HG02973 (cell line): ENCODE measurements around the gene DLGAP1.

Experiments used
- ATAC-seq: cut with Tn5 transposase; IDR thresholded peaks from one replicate; pipeline ENCODE4 v1.9.1; 2021; ENCODE audit warnings: moderate library complexity; ENCODE audit not compliant: unreplicated experiment

The DLGAP1 gene

DNA sequence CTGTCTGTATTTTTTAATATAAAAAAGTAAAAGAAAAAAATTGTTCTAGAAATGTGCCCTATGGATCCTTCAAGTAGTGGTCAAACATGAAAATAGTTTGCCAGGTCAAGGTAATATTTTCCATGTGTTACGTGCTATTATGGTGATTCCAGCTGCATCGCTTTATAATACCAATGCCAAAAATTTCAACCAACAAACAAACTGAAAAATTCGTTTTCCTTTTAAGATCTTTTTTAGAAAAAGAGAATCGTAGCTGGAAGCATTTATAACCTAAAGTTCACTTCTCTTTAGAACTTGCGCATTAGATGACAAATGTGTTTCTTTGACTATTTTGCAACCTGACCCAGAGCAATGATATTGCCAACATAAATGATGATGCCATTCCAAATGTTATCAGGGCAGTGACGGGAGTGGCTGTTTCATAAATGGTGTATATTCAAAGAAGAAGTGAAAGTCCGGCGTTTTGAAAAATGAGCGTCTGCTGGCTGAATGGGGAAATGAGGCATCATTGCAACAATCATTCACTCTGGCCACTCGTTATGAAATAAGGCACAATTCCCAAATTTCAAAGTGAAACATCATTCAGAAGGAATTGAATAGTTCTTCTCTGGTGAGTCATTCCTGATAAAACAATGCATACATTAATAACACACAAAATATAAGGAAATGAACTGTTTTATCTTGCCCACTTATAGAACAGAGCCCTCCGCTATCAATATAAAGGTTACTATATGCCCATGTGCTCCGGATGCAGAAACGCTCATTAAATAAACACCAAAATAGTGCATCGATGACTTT lies 707.7 kb downstream of the DLGAP1 start:
- no peak for ATAC-seq

DNA sequence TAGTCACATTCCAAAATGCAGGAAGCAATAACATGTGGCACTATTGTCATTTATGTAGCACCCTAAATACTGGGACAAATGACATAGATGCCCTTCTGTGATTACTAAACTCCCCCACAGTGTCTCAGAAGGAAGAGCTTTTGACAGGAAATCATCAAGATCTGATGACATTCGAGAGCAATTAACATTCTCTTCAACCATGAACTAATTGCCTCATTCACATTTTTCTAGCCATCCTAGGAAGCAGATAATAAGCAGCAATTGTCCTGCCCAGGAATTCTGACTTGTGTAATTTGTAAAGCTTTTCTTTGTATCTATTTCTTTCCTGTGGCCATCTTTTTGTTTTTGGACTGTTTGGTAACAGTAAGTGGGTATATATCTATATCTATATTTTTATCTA lies 712.6 kb downstream of the DLGAP1 start:
- ATAC-seq, result no peak

DNA sequence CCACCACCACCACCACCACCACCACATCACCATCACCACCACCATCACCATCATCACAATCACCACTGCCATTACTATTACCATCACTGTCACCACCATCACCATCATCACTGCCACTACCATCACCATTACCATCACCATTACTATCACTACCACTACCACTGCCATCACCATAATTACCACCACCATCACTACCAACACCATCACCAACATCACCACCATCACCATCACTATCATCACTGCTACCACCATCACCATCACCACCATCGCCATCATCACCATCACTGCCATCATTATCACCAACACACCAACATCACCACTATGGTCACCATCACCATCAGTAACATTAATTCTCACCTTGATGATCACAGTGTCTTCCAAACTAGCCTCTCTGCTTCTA lies 713.8 kb downstream of the DLGAP1 start:
- ATAC-seq, result no peak

DNA sequence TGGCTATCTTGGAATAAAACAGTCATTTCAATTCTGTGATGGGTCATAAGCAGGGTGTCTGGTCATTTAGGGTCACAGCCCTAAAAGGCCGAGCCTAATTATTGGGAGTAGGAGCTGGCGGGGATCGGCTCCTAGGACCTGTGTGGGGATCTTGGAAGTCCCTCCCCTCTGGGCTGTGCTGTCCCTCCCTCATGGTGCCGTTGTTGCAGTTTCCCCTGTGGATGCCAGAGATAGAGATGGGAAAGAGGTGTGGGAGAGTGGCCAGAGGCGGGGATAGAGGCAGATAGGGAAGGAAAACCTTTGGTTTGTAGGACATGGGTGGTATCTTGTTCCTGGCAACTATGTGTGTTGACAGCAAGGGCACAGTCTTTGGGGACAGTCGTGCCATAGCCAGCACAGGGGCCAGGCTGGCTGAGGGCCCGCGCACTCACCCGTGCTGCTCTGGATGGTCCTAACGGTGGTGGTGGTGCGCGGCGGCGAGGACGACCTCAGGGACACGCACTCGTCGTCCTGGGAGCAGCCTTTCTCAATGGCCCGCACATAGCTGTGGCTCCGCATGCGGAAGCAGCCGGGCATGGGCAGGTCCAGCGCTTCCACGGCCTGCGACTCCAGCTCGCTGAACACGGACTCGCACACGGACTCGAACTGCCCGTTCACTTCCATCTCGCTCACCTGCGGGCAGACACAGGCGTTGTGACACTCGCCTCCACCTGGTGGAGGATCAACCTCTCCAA lies 726.2 kb downstream of the DLGAP1 start:
- ATAC-seq, result no peak

DNA sequence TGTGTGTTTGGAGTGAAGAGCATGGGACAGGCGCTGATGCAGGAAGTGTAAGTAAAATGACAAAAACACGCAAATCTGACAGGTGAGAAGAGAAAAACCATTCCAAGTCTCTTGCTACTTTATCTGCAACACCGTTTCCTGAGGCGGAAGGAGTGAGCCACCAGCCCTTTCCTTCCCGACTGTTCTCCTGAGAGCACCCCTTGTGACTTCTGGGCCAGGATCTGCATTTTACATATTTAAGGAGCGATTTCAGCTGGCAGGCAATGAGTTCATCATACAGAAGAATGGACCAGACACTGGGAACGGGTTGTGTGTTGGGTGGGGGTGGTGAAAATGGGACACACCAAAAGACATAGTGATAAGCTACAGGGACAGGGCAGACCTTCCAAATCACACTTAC lies 727.8 kb downstream of the DLGAP1 start:
- ATAC-seq, result no peak

DNA sequence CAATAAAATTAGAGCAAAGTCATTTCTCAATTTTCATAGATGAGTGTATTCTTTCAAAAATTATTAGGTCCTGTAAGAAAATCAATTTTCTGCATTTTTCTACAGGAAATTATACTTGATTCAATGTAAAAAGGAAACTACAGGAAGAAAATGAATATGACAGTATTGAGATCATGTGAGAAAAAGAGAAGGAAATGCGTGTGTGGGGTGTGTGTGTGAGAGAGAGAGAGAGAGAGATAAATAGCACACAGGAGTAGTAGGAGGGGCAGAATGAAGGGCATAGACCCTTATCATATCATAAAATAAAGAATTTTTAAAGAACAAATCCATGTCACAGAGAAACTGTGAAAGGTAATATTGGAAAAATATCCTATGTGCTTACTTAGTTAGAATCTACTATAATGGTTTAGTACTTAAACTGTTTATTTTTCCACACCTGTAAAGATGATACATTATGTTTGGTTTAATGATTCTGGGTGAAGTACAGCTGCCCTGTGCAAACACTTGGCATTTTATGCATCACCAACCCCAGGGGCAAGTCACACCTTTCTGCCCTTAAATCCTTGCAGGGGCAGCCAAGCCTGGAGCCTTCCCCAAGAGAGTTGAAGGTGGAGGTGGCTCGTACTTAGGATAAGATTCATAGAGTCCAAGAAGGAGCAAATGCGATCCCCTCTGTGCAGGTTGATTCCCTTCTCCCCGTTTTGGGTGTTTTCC lies 728.7 kb downstream of the DLGAP1 start:
- ATAC-seq, result no peak

DNA sequence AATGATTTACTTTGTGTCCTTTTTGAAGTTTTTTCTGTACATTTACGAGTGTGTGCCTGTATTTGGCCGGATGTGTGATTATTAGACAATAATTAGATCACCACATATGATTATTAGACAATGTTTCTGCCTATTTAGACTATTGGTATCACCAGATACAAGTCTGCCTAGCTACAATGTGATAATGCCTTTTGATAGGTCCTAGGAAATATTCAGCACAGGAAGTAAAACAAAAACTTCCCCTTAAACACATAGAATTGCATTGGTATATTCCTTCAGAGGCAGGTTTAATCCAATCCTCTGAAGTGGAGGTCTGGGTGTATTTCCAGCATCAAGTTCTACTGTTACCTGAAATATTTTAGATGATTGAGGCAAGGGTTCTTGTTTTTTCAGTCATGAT lies 730.0 kb downstream of the DLGAP1 start:
- ATAC-seq, result no peak

DNA sequence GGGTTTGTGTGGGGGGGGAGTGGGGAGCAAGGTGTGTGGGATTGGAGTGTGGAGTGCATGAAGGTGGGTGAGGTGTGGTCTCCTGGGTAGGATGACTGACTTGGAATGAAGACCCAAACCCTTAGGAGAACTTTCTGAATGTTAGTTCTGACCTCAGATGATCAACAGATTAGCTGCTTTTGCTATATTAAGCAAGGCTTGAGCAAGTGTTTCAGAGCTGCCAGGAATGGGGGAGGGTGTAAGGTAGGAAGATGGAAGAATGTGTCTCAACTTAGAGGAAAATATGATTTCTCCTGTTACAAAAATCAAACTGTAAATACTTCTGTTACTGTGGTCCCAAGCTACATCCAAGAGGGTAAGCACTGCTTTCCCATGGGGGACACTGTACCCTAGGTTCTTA lies 731.6 kb downstream of the DLGAP1 start:
- no peak for ATAC-seq

DNA sequence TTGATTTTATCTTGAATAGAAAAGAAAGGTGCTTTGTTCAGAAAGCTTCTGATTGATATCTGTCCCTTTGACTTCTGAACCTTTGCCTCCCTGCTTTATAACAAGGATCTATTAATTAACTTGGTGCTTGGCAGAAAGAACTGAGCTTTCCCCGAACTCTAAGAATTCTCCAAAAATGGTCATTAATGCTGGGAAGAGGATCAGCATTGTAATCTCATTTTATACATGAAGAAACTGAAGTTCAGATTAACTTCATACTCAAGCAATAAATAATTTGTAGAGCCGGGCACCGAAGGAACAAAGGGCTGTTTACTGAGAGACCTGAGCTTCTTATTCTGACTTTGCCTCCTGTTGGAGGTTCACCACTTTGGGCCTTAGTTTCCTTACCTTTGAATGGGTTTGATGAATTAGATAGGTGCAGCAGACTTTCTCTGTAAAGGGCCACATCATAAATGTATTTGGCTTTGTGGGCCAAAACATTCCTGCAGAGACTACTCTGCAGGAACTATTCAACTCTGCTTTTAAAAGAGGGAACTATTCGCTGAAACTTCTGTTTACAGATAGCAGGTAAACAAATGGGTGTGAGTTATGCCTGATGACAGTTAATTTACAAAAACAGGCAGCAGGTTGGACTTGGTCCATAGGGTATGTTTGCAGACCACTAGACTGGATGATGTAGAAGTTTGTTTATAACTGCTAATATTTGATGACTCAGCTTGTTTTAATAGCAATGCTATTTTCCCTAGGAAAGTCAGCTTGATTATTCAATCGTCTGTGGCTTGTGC lies 732.3 kb downstream of the DLGAP1 start:
- no peak for ATAC-seq

DNA sequence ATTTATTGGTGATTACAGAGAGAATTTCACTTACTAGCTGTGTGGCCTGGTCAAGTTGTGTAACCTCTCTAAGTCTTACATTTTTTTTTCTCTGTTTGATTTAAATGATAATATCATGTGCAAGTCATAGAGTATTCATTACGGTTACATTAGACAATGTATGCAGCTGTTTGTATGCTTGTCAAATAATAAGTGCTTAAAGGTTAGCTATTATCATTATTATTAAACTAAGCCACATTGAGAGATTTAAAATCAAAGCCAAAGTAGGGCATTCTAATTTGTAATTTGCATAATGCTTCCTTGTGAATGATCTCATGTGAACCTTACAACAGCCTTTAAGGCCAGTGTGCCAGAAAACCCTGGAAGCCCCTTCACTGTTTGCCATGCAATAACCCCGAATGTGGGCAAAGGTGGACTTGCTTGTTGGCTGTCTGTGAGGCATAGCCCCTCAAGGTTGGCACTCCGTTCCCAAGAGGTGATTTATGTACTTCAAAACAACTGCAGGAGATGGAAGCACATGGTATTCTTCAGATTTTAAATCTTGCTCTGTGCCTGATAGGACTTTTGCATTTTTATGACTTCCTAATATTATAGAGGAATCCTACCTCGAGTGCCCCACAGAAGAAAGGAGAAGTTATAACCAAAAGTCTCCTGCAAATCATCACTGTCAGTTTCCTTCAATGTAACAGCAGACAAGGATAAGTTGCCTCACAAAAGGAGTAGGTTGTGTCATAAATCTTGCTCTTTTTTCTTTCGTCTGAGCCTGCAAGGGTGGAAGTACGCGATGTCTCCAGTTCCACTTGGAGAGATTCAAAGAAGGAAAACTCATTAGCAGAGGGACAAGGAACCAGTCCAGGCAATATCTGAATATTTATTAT lies 733.1 kb downstream of the DLGAP1 start:
- no peak for ATAC-seq

DNA sequence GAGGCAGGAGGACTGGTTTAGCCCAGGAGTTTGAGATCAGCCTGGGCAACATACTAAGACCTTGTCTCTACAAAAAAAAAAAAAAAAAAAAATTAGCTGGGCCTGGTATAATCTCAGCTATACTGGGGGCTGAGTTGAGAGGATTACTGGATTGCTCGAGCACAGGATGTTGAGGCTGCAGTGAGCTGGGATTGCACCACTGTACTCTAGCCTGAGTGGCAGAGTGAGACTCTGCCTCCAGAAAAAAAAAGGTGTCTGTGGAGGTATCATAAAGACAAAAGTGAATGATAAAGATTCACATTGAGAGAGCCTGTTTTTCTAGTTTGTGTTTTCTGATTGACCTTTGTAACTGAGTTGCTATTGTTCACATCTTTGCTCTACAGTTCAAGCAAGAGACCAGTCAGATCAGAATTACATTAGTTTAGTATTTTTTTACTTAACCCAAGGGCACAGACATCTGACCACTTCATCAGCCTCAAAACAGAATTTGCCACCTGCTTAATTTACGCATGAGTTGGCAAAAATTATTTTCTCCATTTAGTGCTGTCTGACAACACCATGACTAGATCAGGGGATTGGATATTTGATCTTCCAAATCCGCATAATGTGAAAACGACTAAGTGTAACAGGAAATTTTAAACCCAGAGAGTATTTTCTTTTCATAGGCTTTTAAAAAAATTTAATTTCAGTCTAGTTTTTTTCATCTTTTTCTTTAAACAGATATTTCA lies 734.1 kb downstream of the DLGAP1 start:
- ATAC-seq, result no peak

DNA sequence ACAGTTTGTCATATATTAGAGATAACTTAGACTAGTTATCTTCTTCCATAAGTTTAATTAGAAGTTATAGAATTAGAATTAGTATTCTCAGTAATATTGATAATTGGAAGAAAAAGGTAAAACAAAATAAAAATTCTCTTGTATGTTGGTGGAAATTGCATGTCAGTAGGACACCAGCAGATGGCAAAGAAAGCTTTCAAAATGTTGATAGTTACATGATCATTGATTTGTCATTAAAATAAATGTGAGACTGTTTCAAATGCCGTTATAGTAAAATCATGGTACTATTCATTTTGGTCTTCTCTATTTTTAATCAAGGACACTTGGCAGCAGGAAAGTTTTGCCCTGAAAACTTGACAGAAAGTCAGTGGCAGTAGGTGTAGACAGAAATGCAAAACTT lies 734.9 kb downstream of the DLGAP1 start:
- no peak for ATAC-seq

DNA sequence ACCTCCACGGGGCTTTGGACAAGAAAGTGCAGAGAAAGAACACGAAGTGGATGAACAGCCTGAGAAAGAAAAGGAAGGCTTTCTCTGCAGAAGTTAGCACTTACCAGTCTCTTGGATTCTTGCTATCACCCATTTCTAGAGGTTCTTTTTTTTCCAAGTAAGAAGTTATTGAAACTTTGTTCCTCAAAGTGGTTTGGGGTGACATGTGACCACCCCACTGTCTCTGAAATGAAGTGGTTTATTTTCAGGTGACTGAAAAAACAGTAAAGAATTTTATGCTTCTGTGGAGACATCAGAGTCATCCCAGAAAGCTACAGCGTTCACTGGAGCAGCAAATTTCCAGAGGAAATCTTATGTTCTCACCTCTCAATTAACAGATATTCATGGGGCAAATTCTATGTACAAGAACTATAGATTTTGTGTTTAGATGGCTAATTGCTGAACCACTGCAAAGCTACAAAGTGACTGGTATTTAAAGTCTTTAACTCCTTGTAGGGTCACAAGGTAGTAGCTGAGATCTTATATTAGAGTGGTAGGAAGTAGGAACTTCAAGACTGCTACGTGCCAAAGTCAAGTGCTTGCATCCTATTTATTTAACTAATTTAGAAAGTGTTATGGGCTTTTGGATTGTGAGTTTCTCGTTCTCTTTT lies 737.6 kb downstream of the DLGAP1 start:
- ATAC-seq, result no peak

DNA sequence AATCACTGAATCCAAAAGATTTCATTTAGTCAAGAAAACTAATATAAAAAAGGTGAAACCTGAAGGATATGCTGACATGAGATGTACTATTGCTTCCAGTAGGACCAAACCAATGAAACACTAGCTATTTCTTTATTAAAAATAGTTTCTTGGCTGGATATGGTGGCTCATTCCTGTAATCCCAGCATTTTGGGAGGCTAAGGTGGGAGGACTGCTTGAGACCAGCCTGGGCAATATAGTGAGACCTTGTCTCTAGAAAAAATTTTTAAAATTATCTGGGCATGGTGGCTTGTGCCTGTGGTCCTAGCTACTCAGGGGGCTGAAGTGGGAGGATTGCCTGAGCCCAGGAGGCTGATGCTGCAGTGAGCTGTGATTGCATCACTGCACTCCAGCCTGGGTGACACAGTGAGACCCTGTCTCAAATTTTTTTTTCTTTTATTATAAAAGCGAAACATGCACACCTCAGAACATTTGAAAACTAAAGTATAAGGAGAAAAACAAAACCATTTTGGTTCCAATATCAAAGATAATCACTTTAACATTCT lies 738.9 kb downstream of the DLGAP1 start:
- no peak for ATAC-seq

DNA sequence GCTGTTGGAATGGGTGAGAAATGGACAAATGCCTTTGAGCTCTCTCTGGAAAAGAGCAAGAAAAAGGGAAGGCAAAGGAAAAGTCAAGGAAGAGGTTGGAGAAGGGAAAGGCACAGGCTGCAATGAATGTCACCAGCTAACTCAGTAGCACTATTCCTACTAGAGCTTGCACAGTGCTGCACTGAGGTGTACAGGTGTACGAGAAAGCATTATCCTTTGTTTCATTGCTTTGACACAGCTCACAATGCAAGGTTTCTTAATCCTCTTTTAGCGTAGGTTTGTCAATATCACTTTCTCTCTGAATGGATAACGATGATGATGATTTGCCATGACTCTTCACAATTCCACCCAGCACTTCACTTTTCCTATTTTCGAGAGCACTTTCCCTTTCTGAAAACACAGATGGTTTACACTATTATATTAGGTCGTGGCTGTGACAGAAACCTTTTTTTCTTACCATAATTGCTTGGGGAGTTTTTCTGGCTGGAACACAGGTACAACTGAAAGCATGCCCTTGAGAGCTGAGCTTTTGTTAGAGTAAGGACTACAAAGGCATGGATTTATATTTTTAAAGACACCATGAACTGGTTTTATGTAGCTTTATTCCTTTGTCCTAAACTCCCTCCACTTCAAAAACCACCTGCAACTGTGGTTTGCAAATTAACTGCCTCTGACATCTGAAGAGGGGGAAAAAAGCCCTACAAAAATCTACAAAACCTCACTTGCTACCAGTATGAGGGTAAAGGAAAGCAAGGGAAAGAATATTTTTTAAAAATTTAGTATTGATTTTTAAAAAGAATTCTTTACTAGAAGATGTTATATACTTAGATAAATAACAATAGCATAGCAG lies 739.7 kb downstream of the DLGAP1 start:
- no peak for ATAC-seq

DNA sequence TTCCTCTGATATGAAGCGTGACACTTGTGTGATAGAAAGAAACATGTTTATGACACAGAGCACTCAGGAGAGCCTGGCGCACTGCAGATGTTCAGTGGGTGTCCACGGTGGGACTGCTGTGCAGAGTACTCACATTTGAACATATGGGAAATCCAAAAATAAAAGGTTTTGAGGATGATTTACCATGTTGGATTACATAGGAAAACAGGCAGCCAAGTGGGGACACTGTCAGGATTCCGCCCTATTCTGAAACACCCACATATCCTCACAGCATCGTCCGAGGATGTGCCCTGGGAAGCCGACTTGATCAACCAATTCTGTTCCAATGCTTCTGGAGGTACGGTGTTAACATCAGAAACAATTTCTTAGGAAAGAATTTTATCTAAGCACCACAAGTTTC lies 741.4 kb downstream of the DLGAP1 start:
- ATAC-seq, result no peak

DNA sequence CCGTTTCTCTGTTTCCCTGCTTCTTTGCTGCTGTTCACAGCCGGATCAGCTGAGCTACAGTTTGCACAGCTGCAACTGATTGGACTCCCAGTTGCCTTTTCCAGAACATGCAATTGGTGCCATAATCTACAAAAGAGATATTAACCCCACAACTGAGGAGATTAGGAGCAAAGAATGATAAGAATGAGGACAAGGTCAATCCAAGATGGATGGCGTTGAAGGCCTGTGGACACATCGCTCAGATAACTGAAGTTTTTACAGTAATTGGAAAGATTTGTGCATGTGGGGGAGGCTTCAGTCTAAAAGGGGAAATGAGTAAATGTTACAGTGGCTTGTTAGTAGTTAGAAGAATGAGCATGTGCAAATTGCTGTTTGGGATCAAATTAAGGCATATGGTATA lies 741.9 kb downstream of the DLGAP1 start:
- ATAC-seq, result no peak

DNA sequence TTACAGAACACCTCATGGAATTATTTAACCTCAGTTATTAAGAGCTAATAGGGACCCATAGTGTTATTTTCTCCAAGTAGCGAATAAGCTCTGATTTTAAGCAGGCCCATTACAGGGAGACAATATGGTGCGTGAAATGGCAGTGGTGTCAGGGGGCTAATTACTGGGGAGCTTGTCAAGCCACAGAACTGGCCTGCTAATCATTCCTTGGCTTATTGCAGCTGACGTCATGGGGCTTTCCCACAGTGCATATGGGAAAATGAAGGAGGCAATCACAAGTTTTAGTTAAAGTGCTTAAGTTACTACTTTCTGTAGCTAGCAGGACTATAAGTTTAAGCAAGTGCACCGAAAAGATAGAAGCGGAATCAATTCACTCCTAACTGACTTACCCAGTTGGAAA lies 742.6 kb downstream of the DLGAP1 start:
- no peak for ATAC-seq
